Islet precursor cell (in vitro differentiated cells): ENCODE data around the gene ARX.

Experiments
- DNase-seq: peaks from one replicate; pipeline ENCODE4 v3.0.0-alpha.2; 2018

ARX gene

DNA sequence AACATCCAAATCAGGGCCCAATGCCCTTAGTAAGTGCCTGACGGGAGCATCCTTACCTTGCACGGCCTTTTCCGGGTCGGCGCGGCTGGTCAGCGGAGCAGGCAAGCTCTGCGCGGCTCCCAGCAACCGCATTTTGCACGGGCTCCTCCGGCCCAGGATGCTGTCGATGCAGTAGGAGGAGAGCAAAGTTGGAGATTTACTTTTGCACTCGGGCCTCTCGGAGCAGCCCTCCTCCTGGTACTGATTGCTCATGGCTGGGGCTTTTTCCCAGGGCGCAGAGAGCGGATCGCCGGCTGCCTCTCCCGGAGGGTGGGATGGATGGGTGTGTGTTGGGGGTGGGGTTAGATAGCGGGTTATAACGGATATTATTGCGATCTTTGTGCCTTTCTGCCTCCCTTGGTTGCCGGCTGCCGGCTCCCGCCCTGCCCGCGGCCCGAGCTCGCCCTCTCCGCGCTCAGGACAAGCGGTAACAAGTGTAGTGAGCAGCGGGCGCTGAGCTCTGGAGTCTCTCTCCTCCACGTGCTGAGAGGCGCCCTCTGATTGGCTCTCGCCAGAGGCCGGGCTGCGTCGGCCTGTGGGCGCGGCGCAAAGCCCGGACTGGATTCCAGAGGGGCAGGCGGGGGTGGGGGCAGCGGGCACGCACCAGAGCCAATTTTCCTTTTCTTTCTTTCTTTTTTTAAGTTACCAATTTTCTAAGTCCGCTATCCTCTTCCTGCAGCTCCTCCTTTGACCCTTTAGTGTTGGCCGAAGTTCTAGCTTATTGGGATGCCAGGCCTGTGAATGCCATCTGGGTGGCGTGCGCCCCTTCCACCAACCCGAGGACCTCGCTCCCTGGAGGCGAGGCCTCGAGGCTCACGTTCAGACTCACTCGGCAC, at the start of gene ARX:
ARX (minus strand) TSS at position 480 of the 875 bp plus-strand sequence; CDS start at position 252, 228 bp downstream.
- peak; percentile 89 for DNase-seq

DNA sequence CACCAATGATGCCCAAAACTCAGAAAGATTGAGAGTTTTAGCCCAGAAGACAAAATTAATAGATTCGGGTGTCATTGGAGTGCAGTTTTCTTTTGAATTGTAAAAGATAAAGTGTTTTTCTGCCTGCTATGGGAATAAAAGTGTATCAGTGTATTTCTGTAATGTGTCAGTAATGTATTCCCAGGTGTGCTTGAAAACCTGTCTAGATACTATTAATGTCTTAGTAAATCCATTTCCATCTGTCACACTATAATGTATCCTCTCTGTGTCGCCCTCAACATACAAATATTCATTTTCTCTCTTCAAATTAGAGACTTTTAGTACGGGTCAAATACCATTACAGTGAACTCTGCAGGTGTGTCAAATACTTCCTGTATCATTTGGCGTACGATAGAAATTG, 43.5 kb upstream of the ARX start:
- no peak for DNase-seq

DNA sequence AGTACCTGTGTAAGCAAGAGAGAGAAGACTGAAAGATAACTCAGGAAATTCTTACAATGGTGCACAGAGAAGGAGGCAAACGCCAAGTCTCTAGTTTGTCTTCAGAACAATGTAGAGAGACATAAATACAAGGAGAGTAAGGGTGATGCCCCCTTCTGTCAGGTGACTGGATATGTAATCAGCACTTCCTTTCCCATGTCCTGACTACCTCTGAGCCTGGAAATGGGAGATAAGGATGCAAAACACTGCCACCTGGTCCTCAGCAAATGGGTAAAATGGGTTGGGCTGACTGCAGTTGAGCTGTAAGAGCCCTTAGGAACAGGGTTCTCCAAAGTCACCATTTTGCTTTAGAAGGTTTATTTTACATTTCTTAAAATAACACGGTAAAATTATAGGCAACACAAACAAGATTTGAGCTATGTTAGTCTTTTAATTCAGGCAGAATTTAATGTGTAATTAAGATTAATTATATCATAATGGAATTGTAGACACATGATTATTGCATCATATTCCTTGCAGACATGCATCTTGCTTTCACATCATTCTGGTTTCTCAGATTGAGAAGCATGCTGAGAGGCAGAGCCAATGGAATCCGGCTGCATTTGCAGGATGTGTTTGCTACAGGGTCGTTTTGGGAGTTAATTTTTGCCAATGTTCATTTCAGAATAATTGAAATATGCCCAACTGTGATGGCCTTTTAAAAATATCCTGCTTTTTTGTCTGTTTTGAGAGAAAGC, 37.2 kb upstream of the ARX start:
- DNase-seq, result no peak

DNA sequence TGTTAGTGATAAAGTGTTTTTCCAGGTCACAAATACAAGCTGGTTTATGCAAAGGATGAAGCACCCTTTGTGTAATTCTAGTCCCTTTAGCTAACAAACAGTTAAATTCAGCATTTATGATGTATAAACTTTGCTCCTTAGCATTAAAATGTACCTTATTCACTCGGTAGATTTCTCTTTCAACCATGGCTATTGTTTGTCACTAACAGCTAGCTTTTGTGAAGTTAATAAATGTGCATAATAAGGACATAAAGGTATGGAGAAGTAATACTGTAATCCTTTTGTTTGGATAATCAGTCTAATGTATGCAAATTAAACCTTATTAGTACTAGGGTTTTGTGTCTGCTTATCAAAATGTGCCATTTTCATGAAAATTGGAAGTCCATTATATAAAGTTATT, 34.2 kb upstream of the ARX start:
- no peak for DNase-seq

DNA sequence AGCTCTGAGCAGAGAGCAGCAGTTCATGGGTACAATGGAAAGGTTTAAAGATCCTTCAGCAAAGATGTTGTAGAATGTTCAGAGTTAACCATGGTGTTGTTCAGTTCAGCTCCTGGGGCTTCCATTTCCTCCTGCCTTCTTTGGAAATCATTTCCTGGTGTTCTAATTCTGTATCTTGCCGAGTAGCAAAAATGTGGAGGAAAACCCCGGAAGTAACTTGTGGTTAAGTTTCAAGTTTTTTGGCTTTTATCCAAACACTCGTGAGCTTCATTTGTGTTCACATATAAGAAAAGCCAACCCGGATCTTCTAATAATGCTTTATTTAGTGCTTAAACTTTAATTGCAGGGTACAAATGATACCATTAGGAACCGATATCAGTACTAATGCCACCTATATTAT, 33.6 kb upstream of the ARX start:
- no peak for DNase-seq

DNA sequence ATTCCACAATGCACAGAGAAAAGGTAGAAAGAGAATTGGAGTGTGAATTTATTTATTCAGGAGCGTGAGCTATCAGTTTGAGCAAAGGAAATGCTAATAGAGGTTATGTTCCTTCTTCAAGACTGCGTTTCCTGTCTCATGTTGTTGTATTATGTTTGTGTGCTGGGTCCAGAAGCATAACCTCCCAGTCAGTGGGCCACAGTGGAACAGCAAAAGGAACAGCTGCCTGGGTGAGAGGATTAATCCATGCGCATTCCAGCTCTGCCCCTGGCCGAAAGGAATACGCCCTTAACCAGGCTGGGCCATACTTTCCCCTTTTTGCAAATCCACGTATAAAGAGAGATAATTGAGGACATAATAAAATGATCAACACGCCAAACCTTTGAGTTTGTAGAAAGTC, 32.4 kb upstream of the ARX start:
- no peak for DNase-seq

DNA sequence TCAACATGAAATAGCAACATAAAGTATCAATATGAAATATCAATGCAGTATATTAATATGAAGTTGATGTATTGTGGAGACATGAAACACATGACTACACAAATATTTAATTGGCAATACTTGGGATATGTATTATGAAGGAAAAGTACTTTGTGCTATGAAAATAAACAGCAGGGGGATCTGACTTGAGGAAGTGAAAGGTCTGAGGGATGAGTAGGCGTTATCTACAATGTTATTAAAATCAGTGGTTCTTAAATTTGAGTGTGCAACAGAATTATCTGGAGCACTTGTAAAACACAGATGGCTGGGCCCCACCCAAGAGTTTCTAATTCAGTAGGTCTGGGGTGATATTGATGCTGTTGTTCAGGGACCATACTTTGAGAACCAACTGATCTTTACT, 27.4 kb upstream of the ARX start:
- DNase-seq, result no peak

DNA sequence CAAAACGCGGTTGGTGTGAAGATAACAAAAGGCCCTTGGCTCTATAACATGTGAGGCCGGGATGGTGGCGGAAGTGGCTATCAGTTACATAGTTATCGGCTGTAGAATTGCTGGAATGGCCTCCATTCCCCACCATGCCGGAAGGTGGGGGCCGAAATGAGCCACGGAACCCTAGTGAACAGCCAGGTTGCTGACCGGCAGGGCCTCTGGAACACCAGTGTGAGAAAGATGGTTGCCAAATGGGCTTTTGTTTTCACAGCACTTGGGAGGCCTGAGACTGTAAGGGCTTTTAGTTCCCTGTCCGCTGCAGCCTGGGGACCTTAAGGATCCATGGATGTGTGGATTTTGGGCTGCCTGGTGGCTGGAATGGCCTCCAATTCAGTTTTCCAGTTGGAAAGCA, 23.3 kb upstream of the ARX start:
- DNase-seq, result no peak

DNA sequence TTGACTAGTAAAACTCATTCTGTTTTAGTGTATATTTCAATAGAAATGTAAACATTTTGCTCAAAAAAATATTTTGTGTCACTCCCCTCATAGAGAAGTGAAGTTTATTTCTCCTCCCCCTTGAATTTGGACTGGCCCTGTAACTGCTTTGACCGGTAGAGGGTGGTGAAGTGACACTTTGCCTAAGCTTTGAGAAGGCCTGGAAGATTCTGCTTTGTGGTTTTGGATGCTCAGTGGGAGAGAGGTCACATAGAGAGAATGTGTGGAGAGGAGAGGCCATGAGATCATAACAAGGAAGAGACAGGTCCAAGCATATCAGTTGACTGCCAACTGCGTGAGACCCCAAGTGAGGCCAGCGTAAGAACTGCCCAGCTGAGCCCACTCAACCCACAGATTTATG, 19.1 kb upstream of the ARX start:
- peak; percentile 67 for DNase-seq

DNA sequence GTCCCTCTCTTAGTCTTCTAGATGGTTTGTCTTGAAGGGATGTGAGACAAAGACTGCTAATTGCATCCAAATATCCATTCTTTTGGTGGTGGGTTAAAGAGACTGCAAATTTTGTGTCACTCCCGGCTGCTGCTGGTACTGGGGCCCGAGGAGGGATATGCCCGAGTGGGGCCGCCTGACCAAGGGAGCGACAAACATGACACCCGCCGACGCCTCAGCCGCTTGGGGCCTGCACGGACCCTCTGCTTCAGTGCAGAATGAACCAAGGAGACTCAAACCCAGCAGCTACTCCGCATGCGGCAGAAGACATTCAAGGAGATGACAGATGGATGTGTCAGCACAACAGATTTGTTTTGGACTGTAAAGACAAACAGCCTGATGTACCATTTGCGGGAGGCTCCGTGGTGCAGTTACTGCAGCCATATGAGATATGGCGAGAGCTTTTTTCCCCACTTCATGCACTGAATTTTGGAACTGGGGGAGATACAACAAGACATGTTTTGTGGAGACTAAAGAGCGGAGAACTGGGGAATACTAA, 13.6 kb upstream of the ARX start:
- DNase-seq, result no peak

DNA sequence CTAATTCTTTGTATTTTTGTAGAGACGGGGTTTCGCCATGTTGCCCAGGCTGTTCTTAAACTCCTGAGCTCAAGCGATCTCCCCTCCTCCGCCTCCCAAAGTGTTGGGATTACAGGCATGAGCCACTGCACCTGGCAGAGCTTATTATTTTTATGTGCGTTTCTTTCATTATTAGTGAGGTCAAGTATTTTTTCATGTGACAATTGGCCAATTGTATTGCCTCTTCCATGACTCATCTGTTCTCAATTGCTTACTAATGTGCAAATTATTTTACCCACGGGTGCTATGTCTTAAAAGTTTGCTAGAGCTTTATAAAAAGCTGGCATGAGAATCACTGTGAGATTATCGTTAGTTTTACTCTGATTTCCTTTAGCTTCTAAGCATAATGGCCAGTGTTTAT, 13.0 kb upstream of the ARX start:
- DNase-seq, result no peak

DNA sequence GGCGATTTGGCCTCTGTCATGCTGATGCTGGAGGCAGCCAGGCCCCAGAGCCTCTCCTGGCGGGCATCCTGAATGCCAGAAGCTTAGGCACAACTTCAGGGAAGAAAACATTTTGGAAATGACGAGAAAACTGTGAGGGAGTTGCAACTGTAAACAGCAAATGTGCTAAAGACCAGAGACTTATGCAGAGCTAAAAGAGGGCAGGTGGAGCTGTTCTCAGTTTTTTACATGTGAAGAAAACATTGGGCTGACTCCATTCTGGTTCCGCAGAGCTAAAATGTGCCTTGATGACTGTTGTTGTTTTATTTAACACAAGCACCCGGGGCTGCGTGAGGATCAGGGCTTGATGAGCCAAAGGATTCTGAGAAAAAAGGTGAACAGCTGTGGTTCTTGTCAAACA, 10.8 kb upstream of the ARX start:
- no peak for DNase-seq

DNA sequence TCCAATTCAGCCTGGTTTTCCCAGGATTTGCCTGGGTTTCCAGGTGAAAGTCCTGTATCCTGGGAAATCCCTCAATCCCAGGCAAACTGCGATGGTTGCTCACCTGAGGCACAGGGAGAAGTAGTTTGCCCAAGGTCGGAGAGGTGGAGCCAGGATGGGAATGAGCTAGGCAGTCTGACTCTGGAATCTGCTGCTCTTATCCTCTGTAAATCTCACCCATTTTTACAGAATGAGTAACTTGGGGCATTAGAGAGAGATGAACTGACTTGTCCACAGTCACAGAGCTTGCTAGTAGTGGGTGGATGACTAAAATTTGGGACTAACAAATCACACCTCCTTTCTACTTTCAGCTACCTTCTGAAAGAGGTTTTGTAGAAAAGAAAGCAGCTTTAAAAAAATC, 9.8 kb upstream of the ARX start:
- DNase-seq, result peak; percentile 66

DNA sequence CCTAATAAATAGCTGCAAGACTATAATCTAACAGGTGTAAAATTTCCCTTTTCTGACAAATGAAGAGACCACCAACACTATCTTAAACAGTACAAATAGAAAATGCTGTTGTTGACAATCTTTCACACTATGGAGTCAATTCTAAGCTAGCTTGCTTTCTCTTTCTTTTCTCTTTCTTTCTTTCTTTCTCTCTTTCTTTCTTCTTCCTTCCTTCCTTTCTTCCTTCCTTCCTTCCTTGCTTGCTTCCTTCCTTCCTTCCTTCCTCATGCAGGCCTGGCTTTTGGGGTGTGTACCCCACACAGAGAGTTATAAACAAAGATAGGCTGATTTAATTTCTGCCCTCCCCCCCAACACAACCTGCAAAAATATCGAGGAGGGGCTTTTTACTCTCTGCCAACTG, 8.1 kb upstream of the ARX start:
- no peak for DNase-seq

DNA sequence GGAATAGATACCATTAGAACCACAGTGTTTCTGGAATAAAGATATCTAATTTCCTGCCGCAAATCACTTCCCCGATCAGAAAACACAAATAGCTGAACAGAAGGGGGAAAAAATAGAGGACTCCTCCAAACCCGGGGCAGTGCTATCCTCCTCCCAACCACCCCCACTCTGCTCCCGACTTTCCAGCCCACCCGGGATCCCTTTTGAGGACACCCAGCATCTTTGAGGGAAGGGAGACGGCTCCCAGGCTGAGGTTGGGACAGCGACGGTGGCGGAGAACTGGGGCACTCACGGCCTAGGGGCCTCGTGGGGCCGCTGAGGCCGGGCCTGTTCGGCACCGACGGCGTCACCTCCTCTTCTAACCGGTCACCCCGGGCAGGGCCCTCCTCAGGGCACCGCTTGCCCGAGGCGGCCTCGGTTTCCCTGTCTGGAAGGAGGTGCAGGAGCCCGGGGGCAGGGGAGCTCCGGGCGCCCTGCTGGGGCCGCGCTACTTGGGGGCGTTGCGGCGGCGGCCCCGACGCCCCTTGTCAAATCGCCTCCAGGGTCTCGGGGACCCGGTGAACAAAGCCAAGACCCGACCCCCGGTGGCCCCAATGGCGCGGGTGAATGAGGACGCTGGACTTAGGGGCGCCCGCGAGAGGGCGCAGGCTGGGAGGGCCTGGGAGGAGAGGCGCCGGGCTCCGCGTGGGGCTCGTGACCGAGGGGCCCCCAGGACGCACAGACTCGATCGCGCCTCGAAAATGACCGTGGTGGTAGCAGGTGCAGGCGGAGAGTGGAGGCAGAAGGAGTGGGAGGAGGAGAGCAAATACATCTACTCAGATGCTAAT, 6.9 kb upstream of the ARX start:
- no peak for DNase-seq

DNA sequence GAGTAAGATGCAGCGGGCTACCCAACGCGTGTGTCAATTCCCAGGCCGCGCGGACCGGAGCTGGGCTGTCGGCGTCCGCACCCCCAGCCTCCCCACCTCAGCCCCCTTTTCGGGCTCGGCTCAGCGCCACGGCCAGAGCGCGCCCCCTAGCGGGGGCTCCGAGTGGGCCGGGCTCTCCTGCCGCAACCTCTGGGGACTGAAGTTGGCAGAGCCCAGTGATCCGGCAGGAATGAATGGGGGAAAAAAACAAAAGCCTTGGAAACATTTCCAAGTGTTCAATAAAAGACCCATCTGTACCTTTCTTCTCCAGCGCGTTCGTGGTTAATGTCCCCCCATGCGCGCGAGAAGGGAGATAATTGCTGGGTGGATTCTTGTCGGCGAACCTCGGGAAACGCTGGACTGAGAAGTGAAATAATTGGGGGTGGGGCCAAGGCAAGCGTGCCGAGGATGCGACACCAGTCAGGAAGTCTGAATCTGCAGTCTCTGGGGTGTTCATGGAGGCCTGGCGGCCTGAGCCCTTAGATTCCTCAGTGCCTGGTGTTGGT, 5.2 kb upstream of the ARX start:
- peak; percentile 81 for DNase-seq

DNA sequence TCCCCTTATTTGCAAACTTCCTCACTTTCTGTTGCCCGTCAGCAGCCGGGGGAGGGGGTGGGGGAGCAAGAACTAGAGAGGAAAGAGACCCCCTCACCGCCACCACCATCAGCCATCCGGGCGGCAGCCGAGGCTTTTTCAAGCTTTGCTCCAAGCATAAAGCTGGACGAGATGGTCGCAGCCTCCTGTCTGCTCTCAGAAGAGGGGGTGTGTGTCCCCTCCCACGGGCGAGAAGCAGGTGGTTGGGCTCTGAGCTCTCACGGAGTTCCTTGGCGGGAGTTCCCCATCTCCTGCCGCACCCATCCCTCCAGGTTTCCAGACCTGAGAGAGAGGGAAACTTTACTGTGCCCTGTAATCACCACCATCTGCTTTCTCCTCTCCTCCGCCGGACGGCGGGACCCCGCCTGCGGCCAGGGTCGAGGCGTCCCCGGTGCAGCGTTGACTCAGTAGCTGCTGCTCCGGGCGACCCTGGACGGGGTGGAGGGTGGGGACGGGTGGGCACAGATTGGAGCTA, 4.7 kb upstream of the ARX start:
- peak; percentile 63 for DNase-seq

DNA sequence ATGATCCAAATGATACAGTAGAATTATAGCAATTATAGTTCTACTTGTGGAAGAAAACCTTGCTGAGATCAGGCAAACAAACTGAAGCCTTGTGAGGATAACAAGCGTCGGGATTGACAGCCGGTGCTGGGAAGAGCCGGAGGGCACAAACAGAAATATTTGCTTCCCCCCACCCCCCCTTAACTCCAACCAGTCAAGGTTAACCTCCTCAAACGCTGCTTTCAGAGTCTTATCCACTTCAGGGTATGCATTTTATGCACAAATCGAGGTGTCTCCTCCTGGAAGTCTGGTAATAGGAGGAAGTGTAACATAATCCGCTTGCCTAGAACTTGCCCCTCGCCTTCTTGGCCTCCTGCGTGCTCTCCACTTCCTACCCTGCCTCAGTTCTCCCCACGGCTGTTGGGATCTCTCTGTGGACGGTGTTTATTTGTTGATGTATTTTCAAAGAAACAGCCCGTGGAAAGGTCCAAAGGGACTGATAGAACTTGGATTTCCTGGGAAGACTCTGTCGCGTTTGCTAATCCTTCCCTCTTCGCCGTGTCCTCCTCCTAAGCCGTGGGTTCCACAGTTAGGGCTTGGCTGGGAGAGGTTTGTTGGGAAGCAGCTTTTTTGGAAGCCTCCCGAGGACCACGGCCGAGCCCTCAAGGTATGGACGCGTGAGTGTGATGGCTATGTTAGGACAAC, 4.1 kb upstream of the ARX start:
- no peak for DNase-seq

DNA sequence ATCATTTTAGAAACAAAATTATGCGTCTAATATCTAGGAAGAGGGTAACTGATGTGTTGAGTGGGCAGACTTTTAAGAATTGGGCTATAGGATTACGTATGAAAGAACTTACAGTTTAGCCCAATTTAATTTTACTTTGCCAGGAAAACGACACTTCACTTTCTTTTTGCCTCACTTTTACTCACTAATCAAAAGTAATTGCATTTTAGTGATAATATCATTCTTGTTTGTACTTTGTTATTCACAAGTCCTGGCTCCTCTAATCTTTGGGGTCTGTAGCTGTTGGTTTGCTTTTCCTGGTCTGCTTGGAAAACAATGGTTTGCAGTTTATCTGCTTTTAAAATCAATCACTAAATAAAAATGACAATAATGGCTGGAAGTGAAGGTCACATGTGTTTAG, 2.9 kb upstream of the ARX start:
- DNase-seq, result no peak

DNA sequence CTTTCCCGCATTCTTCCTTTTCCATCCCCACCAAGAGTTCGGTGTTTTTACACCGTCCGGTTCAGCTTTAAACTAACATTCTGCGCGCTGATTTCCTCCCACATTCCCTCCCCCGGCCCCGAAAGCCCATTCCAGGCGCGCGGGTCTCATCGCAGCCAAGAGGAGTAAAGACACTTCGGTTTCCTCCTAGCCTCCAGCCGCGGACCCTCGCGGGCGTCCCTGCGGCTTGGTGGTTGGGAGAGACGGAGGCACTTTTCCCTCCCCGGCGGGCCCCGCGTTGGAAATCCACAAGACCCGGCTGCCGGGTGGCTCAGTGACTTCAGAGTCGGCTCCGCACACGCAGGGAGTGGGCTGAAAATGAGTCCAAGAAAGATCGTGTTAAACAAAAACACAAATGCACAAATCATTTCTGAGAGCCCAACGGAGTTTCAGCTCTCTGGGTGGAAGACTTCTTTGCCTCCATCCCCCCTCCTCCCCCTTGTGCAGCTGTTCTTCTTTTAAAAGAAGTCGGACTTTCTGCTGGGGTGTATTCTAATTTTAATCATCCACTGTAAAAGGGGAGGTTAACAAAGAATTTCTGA, 2.0 kb upstream of the ARX start:
- no peak for DNase-seq

DNA sequence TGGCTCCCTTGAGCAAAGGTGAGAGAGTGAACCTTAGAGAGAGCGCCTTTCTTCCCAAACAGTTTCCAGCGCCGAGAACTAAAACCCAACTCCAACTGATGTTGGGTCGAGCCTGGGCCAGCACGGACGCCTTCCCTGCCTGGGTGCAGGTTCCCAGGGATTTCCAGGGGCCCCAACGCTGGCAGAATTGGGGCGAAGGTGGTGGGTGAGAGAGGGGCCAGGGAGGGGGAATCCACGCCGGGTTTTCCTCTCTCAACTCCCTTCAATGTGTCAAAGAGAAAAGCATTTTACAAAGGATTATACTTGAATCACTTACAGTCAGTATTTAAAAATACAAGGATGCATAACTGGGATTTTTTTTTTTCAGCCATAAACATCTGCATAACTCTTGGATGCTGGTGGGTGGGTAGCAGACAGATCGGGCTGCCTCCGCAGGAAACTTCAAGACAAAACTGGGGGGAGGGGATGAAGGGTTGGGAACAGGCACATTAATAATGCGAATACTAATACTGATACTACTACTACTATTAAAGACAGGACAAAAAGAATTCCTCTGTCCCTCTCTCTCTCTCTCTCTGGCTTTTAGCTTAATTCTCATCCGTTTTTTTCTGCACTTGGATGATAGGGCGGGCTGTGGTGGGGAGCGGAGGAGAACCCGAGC, 1.3 kb upstream of the ARX start:
- no peak for DNase-seq
